GM11168 (cell line): Measurements from ENCODE around the gene TET3.

Source experiments
- in situ Hi-C: fragments of 300-500 bp; cut with MboI; formaldehyde crosslinking; loops from one replicate; pipeline ENCODE4 v1.12.0; 2022; ENCODE audit warnings: low sequenced_read_pairs; ENCODE audit not compliant: unreplicated experiment

Gene TET3

GRCh38 chr2:73985308-73986084 lies 786 bp downstream of the TET3 start:
- in situ Hi-C loops, result no loop called here

- in situ Hi-C loops, result no loop called here
Observed at GRCh38 chr2:73986085-73986681, 1.5 kb downstream of the TET3 start.

- in situ Hi-C loops, result no loop called here
Observed at GRCh38 chr2:73987109-73987947, 2.6 kb downstream of the TET3 start.

GRCh38 chr2:73987948-73988700 lies 3.4 kb downstream of the TET3 start:
- in situ Hi-C loops, result no loop called here

- in situ Hi-C loops, result no loop called here
Observed at GRCh38 chr2:73989972-73990371, 5.3 kb downstream of the TET3 start.

GRCh38 chr2:73990531-73990930 lies 5.8 kb downstream of the TET3 start:
- in situ Hi-C loops, result no loop called here

GRCh38 chr2:73992036-73992435 lies 7.3 kb downstream of the TET3 start:
- in situ Hi-C loops, result no loop called here

- in situ Hi-C loops, result no loop called here
Observed at GRCh38 chr2:73993376-73993775, 8.7 kb downstream of the TET3 start.

- in situ Hi-C loops, result no loop called here
Observed at GRCh38 chr2:73993778-73994177, 9.1 kb downstream of the TET3 start.

GRCh38 chr2:73994178-73994831 lies 9.6 kb downstream of the TET3 start:
- in situ Hi-C loops, result no loop called here

- in situ Hi-C loops, result no loop called here
Observed at GRCh38 chr2:73995810-73996209, 11.1 kb downstream of the TET3 start.

- in situ Hi-C loops, result no loop called here
Observed at GRCh38 chr2:73997813-73998212, 13.1 kb downstream of the TET3 start.

GRCh38 chr2:73998451-73998850 lies 13.7 kb downstream of the TET3 start:
- in situ Hi-C loops, result no loop called here

GRCh38 chr2:73998933-73999332 lies 14.2 kb downstream of the TET3 start:
- in situ Hi-C loops, result no loop called here

- in situ Hi-C loops, result no loop called here
Observed at GRCh38 chr2:73999881-74000597, 15.3 kb downstream of the TET3 start.

GRCh38 chr2:74000666-74001065 lies 16.0 kb downstream of the TET3 start:
- in situ Hi-C loops, result no loop called here

GRCh38 chr2:74001121-74001520 lies 16.4 kb downstream of the TET3 start:
- in situ Hi-C loops, result no loop called here

GRCh38 chr2:74001781-74002504 lies 17.2 kb downstream of the TET3 start:
- in situ Hi-C loops, result no loop called here
